Stimulated activated naive CD4-positive, alpha-beta T cell treated with Interleukin-2 at 50 U/mL for 16 hours (primary cell): ENCODE data around the gene MRPL3.
"Not testable (repeated sequence)": the region's sequence is repeated elsewhere in the genome, so short reads cannot be mapped to it uniquely, and the experiment has no call there.

Experiments used
- DNase-seq: peaks from one replicate; lab custom pipeline; 2025; lab: John Stamatoyannopoulos, UW

The MRPL3 gene

DNA sequence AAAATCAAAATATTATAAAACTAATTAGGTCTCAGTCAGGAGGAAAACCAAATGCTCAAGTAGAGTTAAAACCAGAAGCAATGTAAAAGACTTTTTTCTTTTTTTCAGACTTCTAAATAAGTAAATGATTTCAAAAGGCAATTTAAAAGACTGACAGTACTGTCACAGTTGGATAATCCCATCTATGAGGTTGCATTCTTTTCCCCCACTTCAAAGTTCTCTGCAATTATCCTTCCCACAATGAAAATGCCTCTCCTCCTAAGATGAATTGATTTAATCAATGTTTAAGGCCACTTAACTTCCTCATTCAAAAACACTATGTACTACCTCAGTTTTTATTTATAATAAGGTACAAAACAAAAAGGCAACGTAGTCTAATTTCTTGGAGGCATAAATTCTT lies 8.1 kb downstream of the MRPL3 start:
- DNase-seq = no peak

DNA sequence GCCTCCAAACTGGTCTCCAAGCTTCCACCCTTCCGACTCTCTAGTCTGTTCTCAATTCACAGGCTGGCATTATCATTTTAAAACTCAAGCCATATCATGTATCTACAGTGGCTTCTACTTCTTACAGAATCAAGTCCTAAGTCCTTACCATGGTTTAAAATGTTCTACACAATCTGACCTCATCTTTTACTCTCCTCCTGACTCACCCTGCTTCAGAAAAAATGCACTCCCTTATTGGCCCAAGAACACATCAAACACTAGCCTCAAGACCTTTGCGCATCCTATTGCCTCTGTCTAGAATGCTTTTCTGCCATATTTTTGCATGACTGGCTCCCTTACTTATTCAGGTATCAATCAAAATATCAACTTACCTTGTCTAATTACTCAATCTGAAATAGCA lies 11.0 kb downstream of the MRPL3 start:
- no peak for DNase-seq

DNA sequence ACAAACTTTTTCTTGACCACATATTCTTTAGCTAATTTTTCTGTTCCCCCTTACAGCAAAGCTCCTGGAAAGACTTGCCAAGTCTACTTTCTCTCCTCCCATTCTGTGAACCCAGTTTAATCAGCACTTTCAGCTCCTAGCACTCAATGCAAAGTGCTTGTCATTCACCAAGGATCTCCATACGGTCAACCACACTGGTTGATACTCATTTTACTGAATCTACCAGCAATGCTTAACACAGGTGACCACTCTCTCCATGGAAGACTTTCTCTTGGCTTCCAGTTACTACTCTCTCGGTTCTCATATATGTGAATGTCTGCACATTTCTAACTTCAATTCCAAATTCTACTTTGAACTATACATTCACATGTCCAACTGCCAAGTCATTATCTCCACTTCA lies 11.7 kb downstream of the MRPL3 start:
- DNase-seq = no peak

DNA sequence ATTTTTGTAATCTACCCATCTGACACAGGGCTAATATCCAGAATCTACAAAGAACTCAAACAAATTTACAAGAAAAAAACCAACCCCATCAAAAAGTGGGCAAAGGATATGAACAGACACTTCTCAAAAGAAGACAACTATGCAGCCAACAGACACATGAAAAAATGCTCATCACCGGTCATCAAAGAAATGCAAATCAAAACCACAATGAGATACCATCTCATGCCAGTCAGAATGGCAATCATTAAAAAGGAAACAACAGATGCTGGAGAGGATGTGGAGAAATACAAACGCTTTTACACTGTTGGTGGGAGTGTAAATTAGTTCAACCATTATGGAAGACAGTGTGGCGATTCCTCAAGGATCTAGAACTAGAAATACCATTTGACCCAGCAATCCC lies 16.2 kb downstream of the MRPL3 start:
- DNase-seq = not testable (repeated sequence)

DNA sequence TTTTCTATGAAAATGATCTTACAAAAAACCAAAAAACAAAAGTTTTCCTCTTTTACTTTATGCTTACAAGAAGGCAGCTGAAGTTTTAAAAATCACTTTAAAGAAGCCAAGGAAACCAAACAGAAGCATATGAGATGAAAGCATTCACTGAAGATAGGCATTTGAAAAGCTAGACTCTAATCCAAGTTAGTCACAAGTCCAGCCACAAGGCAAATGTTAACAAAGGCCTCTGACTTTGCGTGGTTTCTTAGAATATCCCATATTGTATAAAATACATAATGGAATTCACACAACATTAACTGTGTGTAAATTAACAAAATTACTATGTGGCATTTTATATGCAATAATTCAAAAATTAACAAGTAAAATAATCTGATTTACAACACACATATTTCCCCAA lies 17.7 kb downstream of the MRPL3 start:
- DNase-seq = no peak

DNA sequence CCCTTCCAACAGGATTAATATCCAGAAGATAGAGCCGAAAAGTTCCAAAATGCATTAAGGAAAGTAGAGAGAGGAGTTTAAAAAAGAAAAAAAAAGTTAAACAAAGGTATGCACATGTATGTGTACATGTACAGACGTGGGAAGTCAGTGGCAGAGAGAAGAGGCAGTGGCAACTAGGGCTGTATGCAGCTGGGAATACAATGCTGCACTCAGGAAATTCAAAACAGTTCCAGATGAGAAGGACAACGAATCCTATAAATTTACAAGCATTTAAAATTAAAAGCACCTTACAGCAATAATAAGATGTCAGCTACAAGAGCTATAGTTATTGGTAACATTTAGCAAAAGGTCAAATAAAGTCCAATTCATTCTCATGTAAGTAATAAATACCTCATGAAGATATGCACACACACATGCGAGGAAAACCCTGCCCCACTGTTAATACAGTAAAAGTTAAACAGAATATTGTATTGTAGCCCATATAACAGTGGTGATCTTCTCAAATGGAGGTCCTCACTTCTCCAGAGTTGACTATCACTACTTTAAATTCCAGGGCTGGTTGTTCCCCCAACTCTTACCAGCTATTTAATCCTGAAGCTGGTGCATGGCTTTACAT lies 18.2 kb downstream of the MRPL3 start:
- no peak for DNase-seq

DNA sequence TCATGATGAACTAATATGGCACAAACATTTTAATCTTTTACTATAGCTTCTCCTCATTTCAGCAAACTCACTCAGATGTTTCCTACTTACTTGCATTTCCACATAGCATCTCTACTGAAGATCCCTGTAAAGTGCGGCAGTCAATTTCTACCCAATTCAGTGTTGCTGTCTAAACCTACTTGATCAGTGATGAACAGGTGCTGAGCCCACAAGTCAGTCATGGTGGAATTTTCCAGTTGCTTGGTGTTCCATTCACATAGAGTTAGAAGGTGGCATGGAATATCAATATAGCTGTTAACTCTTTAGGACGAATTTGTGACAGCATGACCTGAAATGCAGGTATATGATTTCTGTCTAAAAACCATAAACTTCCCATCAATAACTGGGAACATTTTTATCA lies 22.7 kb downstream of the MRPL3 start:
- DNase-seq = no peak

DNA sequence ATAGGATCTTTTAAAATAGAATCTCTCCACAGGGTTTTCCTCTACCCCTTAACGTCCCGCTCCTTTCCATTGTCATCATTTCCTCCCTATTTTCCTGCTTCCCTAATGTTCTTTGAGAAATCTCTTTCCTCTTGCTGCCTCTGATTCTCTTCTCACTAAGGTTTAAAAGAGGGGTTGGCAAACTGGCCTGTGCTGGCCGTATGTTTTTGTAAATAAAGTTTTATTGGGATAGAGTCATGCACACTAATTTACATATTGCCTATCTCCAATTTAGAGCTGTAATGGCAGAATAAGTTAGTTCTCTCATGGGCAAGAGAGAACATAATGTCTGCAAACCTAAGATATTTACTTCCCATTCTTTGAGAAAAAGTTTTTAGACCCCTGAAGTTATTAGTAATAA lies 25.0 kb downstream of the MRPL3 start:
- DNase-seq = no peak

DNA sequence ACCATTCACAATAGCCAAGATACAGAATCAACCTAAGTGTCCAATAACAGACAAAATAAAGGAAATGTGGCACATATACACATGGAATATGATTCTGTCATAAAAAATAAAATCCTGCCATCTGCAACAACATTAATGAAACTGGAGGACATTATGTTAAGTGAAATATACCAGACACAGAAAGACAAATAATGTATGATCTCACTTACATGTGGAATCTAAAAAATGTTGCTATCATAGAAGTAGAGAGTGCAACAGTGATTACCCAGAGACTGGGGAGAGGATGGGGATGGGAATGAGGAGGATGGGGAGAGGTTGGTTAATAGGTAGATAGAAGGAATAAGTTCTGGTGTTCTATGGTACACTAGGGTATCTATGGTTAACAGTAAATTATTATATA lies 28.7 kb downstream of the MRPL3 start:
- DNase-seq = no peak

DNA sequence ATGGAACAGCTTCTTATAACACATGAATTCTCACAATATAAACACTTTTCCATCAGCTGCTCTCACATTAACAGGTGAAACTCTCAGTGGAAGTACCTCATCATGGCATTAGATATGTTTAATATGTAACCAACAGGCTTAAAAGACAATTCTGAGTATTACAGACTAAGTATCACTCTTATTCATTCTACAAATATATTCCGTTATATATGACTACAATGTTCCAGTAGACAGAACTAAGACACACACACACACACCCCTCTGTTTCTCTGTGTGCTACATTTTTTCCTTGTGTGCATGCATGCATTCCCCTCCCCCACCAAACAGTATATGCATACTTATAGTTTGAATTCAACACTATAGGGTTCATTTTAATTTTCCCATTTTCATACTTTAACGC lies 32.4 kb downstream of the MRPL3 start:
- DNase-seq = no peak

DNA sequence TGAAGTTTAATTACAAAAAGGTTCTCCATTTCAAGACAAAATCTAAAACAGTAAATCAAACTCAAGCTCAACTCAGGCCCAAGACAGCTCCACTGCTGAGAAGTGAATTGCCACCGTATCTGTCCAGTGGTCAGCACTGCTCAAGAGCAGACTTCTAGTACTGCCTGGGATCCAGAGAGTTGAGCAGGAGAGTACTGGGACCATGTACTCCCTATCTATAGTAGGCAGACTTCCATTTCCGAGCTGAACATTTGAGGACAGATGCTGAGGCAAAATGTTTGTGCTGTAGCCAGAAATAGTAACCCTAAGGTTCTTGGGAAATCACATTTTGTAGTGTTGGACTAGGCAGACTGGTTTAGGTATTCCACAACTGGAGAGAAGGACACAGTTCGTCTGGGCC lies 44.1 kb downstream of the MRPL3 start:
- DNase-seq = no peak

DNA sequence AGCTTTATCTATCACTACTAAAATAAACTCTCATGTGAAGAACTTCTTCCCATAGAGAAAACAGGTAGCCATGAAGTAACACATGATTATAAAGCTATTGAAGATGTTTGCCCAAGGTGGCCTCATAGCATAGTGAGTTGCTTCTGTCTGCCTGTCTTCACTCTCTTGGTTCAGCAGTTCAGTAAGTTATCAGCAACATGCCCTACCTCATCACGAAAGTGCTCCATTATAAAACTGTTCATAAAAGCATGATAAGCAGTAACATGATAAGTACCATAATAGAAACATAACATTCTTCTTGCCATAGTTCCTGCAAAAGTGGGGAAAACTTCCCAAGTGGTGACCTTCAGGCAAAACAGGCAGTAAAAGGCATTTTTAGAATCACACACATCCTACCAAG lies 45.6 kb downstream of the MRPL3 start:
- DNase-seq = no peak

DNA sequence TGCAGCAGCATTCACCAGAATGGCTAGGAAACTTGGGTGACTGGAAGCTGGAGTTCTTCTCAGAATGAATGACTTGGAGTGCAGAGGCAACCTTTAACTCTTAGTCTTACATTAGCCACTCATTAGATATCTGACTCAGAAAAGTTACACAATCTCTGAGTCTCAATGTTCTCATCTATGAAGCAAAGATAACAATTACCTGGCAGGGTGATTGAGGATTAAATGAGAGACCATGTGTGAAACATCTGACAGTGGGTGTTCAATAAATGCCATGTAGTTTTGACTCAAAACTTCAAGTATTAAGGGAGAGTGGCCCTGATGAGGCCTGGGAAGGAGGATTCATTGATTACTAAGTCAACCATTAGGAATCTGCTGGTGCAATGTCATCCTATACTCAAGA lies 48.3 kb downstream of the MRPL3 start:
- DNase-seq = no peak

DNA sequence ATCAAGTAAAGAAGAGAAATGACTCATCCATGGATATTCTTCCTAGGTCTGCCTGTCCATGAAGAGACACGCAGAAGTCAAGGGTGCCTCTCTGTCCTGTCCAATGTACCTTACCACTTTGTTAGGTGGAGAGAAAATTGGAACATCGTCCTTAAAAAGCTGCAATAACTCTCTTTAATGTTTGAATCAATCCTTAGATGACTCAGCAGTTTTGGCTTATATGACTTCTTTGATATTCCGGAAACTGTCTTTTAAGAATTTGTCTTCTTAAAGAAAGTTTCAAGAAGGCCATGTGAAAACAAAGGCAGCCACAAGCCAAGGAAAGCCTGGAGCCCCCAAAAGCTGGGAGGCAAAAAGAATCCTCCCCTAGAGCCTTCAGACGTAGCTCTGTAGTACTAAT lies 49.2 kb downstream of the MRPL3 start:
- DNase-seq = no peak

DNA sequence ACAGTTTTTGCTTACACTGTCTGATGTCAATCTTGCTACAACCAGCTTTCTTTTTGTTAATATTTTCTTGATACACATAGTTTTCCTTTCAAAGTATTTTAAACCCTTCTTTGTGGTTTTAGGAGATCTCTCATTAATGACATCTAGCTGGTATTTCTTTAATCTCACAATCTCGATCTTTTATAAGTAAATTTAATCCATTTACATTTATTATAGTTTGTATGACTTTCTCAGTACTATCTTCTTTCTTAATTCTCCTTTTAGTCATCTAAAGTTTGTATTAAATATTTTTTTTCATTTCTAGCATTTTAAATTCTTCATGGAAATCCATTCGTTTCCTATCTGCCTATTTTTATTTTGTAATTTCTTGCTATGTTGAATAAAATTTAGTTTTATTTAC lies 55.4 kb downstream of the MRPL3 start:
- DNase-seq = no peak

DNA sequence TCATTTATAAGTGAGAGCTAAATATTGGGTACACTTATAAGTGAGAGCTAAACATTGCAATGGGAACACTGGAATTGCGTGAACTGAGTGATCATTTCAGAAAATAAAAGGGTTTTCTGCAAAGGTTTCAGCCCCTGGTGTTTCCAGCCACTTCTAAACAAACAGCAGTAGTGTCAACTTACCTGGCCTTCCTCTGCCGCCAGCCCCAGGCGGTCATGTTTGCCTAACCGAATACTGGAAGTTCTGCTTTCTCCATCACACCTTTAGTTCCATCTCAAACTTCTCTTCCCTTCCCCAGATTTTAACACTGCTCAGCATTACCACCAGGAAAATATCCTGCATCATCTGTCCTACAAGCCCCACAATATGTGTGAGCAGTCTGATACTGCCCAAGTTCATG lies 58.6 kb downstream of the MRPL3 start:
- DNase-seq = no peak

DNA sequence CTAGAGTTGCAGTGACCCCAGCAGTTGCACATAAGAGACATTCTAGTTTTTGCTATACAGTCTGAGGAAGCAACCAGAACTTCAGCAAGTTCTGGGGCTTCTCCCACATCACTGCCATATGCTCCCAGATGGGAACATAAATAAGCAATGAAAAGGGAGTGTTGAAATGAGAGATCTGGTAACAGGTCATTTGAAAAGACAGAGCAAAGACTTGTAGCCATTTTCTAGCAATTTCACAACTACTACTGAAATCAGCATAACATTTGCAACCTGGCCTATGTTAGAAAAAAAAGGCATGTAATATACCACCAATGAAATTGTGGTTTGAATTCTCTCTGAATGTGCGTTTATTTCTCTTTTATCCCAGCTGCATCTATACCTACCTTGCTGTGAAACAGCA lies 63.7 kb downstream of the MRPL3 start:
- no peak for DNase-seq

DNA sequence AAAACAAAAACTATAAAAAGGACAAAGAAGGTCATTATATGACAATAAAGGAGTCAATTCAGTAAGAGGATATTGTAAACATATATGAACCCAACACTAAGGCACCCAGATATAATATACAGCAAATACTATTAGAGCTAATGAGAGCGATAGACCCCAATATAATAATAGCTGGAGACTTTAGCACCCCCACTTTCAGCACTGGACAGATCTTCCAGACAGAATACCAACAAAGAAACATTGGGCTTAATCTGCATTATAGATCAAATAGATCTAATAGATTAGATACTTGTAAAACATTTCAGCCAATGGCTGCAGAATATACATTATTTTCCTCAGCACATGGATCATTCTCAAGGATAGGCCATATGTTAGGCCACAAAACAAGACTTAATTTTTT lies 67.8 kb downstream of the MRPL3 start:
- DNase-seq = no peak

DNA sequence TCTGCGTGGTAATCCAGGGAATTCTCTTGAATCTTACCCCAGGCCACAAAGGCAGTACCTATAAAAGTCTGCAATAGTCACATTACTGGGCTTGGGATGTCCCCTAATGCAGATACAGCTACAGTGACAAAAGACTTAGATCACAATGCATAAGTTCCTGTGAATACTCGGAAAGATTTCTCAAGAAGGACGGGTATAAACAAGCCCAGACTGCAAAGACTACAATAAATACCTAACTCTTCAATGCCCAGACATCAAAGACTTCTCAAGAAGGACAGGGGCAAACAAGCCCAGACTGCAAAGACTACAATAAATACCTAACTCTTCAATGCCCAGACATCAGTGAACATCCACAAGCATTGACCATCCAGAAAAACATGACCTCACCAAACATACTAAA lies 70.3 kb downstream of the MRPL3 start:
- no peak for DNase-seq

DNA sequence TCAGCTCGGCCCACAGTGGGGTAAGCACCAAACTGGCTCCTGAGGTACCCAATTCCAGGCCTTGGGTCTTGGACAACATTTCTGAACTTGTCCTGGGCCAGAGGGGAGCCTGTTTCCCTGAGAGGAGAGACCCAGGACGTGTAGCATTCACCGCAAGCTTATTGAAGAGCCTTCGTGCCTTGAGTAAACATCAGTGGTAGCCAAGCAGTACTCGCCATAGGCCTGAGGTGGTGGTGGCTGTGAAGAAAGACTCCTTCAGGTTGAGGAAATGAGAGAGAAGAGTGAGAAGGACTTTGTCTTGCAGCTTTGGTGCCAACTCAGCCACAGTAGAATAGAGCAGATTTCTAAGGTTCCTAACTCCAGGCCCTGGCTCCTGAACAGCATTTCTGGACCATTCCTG lies 71.0 kb downstream of the MRPL3 start:
- DNase-seq = no peak

DNA sequence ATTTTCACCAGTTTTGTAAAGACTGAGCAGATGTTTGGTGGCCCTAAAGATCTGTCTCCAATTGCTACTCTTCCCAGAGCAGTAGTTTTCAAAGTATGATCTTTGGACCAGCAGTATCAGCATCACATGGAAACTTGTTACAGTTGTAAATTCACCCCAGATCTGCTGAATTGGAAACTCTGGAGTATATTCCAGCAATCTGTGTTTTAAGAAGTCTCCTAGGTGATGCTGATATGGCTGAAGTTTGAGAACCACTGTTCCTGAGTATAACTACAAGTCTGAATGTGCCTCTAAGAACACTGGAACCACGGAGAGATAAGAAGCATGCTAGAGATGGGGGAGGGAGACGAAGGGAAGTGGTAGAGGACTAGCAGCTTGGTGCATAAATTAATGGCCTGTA lies 75.5 kb downstream of the MRPL3 start:
- DNase-seq = no peak

DNA sequence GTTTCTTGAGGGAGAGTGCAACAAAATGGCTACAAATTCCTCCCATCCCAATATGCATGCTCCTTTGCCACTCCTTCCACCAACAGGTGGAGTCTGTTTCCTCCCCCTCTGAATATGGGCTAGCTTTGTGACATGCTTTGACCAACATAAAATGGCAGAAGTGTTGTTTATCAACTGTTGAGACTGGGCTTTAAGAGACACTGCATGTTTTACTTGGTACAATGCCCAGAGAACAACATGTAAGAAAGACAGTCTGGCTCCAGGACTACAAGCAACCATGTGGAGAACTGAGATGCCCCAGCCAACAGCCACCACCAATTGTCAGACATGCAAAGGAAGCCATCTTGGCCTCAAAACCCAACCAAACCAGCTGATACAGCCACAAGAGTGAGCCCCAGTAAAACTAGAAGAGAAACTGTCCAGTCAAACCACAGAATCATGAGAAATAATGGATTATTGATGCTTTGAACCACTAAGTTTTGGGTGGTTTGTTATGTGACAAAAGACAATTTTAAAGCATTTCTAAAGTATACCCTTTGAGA lies 80.7 kb downstream of the MRPL3 start:
- no peak for DNase-seq

DNA sequence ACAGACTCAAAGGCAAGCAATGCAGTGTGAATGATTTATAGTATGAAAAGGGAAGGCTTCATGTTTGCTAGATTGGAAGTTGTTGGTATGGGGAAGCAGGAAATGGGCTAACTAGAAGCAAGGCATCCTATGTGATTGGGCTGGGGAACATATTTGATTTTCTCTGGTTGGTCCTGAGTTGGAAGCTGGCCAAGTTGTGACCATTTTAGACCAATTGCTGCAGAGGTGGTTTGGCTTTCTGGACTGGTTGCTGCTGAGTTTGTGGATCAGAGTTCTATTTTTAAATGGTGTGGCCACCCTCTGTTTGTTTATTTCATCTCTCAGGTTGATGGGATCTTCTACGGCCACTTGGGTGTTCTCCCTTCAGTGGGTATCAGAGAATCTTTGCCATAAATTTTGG lies 81.5 kb downstream of the MRPL3 start:
- no peak for DNase-seq

DNA sequence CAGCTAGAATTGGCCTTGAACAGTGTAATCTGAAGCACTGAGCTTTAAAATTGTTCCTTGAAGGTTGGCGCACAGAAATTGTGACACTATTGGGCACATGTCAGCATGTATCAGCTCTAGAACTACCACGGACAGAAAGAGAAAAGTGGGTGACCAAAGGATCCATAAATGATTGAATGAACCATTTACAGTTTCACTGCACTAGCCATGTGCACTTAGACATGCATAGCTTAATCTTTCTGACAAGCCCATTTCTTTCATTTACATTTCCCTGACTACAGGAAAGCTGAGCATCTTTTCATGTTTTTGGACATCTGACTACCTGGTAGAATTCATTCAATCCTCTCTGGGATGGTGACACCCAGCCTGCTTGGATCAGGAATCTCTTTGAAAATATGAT lies 85.0 kb downstream of the MRPL3 start:
- no peak for DNase-seq
